Heart left ventricle (tissue), 16 donors: ENCODE data around the gene CARHSP1. TPM values are rescaled to one million over a fixed set of nuclear protein-coding genes. Genes with fewer than 3 reads are reported as not detected.

Experiments used
- ATAC-seq, 4 donors: fragments of 200-7000 bp; cut with Tn5 transposase; one replicate each; pipeline ENCODE4 v1.9.1; 2020 to 2022; ENCODE audit warnings: moderate library complexity in 4 of 4, mild to moderate bottlenecking in 3 of 4, moderate number of reproducible peaks in 1 of 4
- DNase-seq, 5 donors: peaks; one replicate each; pipeline ENCODE4 v3.0.0-alpha.2; 2020
- H3K27ac ChIP-seq, 12 donors: fragments of 200-600 bp; sonication (generic) in 4 of 12; one replicate each; pipeline versions ENCODE4 v1.5.0 to v1.8.0; 2016 to 2022; ENCODE audit warnings: mild to moderate bottlenecking in 2 of 12
- H3K27me3 ChIP-seq, 9 donors: fragments of 200-600 bp; sonication (generic) in 2 of 9; one replicate each; pipeline versions ENCODE4 v1.5.1 to v1.8.0; 2016 to 2022; ENCODE audit warnings: mild to moderate bottlenecking in 3 of 9
- H3K36me3 ChIP-seq, 9 donors: fragments of 200-600 bp; sonication (generic) in 2 of 9; one replicate each; pipeline versions ENCODE4 v1.5.0 to v1.8.0; 2018 to 2022; ENCODE audit warnings: mild to moderate bottlenecking in 2 of 9
- H3K4me1 ChIP-seq, 12 donors: fragments of 200-600 bp; sonication (generic) in 4 of 12; one replicate each; pipeline versions ENCODE4 v1.5.0 to v1.8.0; 2016 to 2022; ENCODE audit warnings: mild to moderate bottlenecking in 3 of 12
- H3K4me3 ChIP-seq, 12 donors: fragments of 200-600 bp; sonication (generic) in 4 of 12; one replicate each; pipeline versions ENCODE4 v1.5.0 to v1.8.0; 2017 to 2022; ENCODE audit warnings: mild to moderate bottlenecking in 9 of 12, moderate library complexity in 4 of 12
- H3K9me3 ChIP-seq, 12 donors: fragments of 200-600 bp; sonication (generic) in 4 of 12; one replicate each; pipeline versions ENCODE4 v1.5.0 to v1.8.0; 2016 to 2022; ENCODE audit warnings: mild to moderate bottlenecking in 1 of 12
- CTCF ChIP-seq, 12 donors: fragments of 200-600 bp; sonication (generic) in 4 of 12; IDR thresholded peaks; one replicate each; pipeline versions ENCODE4 v1.5.0 to v1.8.0; 2018 to 2022; ENCODE audit warnings: antibody characterized with exemption in 12 of 12, mild to moderate bottlenecking in 5 of 12
- POLR2A ChIP-seq, 2 donors: fragments of 450-650 bp; IDR thresholded peaks; one replicate each; pipeline ENCODE4 v1.6.1; 2017; ENCODE audit warnings: antibody characterized with exemption in 2 of 2, mild to moderate bottlenecking in 2 of 2, moderate library complexity in 2 of 2
- WGBS, 4 donors: extraction: QIAGEN DNeasy Blood & Tissue Kit in 2 of 4; methylation state at CpG; one replicate each; pipeline versions ENCODE4 v1.1.5 to v1.1.7; 2013 to 2018; 5-methylcytosine and 5-hydroxymethylcytosine counted together
- intact Hi-C, 10 donors: fragments of 100-400 bp; cut with DNase I; formaldehyde crosslinking; loops; one replicate each; pipeline versions ENCODE4 v1.11.1 to v1.14.2; 2022
- polyA plus RNA-seq, 2 donors: library from polyadenylated mRNA; stranded (reverse); fragments of 200-250 nt; gene quantifications; one replicate each; pipeline ENCODE4 v1.2.3, GENCODE V29; 2013
- total RNA-seq, 9 donors: library from RNA; depleted of rRNA in 2 of 9; stranded (reverse); fragments of >200 nt in 2 of 9; fragmentation: NEBNext Ultra II Directional in 3 of 9; extraction: Animal tissue kit (Norgen Biotek cat#: 25700) in 3 of 9; gene quantifications; one replicate each; pipeline versions ENCODE4 v1.1.0 to v1.2.4, GENCODE V29; 2016 to 2023
- donor health status: ischemic (EF 13 %, LVEDD 7.1; RV severe dilation, severe dysfunction).
- donor health status: healthy with polysubstance abuse.
- donor health status: DM: no; HTN: yes; CAD: no.
- donor health status: DM: no; HTN: no; CAD: no.
- donor health status: ischemic (EF 25% LVEDD 6.9; RV normal size, moderate dysfunction).
- donor health status: ischemic (EF 25% LVEDD 5.7; RV mildly dilated, moderate dysfunction).
- donor health status: healthy.
- donor health status: DM: yes; HTN: yes; CAD: no.
- donor health status: ischemic (EF 35%, LVEDD 5.7; RV mildly dilated, moderate dysfunction).
- donor health status: nonischemic (EF 11% LVEDD 7.7; RV severe dilation, severe dysfunction).
- donor health status: DM: yes; HTN: yes; CAD: no.
- donor health status: PGD.
- donor health status: ischemic (EF 29% LVEDD 5.4; RV normal size, mild dysfunction).
- donor health status: nonischemic (EF 23%, LVEDD 6.1; RV moderate dilation, normal function).

The CARHSP1 gene
- total and polyA plus RNA-seq, 11 donors: 20.0 to 62.4 (median 33.4) TPM

- H3K27me3 ChIP-seq: no peaks in the 10 kb centered on the region
- H3K27ac ChIP-seq: no peak overlapping the region
- DNase-seq (no peak), ATAC-seq (no peak)
- peaks cover 0 to 13% (median 0%) of the 10 kb centered on the region in 12 donors for H3K4me1 ChIP-seq
- no peak overlapping the region for H3K4me3 ChIP-seq
- intact Hi-C loops: no loop called here
- no peak for TF ChIP-seq CTCF (IDR thresholded peaks at IDR 0.05)
- H3K9me3 ChIP-seq: no peaks in the 10 kb centered on the region
- peaks cover 0 to 45% (median 28%) of the 10 kb centered on the region in 9 donors for H3K36me3 ChIP-seq
- WGBS, 4 donors: 75 to 91% (median 85%) methylated on average over 16 of the region's 16 CpGs
These were observed 36.1 kb downstream of the CARHSP1 start for GRCh38 chr16:8832717-8833105.

- Histone ChIP-seq H3K36me3 (peaks cover 0 to 45% (median 29%) of the 10 kb centered on the region in 9 donors), H3K9me3 (no peaks in the 10 kb centered on the region), H3K4me3 (no peak overlapping the region), H3K27ac (no peak overlapping the region), H3K27me3 (no peaks in the 10 kb centered on the region), H3K4me1 (peaks cover 0 to 13% (median 0%) of the 10 kb centered on the region in 12 donors)
- WGBS, 4 donors: 77 to 81% (median 79%) methylated on average over 16 to 18 of the region's 18 CpGs
- intact Hi-C loops: no loop called here
- DNase-seq (no peak), ATAC-seq (no peak)
- TF ChIP-seq CTCF (IDR thresholded peaks at IDR 0.05) (no peak), POLR2A (IDR thresholded peaks at IDR 0.05) (no peak)
These were observed 36.7 kb downstream of the CARHSP1 start for GRCh38 chr16:8831871-8832716.

GRCh38 chr16:8831450-8831849 lies 37.4 kb downstream of the CARHSP1 start:
- WGBS, 4 donors: 92 to 93% (median 92%) methylated on average over 9 of the region's 9 CpGs
- peaks cover 0 to 47% (median 33%) of the 10 kb centered on the region in 9 donors for H3K36me3 ChIP-seq
- DNase-seq: no peak
- intact Hi-C loops: no loop called here
- H3K9me3 ChIP-seq: no peaks in the 10 kb centered on the region
- ATAC-seq: no peak
- no peak for TF ChIP-seq CTCF (IDR thresholded peaks at IDR 0.05)
- no peak for TF ChIP-seq POLR2A (IDR thresholded peaks at IDR 0.05)
- H3K27ac ChIP-seq: no peak overlapping the region
- H3K27me3 ChIP-seq: no peaks in the 10 kb centered on the region
- no peak overlapping the region for H3K4me3 ChIP-seq
- peaks cover 0 to 10% (median 0%) of the 10 kb centered on the region in 12 donors for H3K4me1 ChIP-seq

- Histone ChIP-seq H3K9me3 (no peaks in the 10 kb centered on the region), H3K4me3 (no peak overlapping the region), H3K4me1 (no peaks in the 10 kb centered on the region), H3K36me3 (peaks cover 0 to 63% (median 50%) of the 10 kb centered on the region in 9 donors), H3K27ac (no peak overlapping the region), H3K27me3 (no peaks in the 10 kb centered on the region)
- no peak for TF ChIP-seq CTCF (IDR thresholded peaks at IDR 0.05)
- TF ChIP-seq POLR2A (IDR thresholded peaks at IDR 0.05): no peak
- ATAC-seq (no peak), DNase-seq (no peak)
- WGBS, 4 donors: 90 to 96% (median 94%) methylated on average over 8 of the region's 8 CpGs
- intact Hi-C loops: no loop called here
These were observed 40.2 kb downstream of the CARHSP1 start for GRCh38 chr16:8828541-8829165.
